MCF 10A (cell line): Measurements from ENCODE around the gene TPGS1. TPM values are rescaled to one million over a fixed set of nuclear protein-coding genes. Genes with fewer than 3 reads are reported as not detected.
A peak's percentile ranks its signal among the peaks of the same experiment; 100 is the strongest.

Experiments
- BruUV-seq: library from RNA; stranded (reverse); fragments of 400-500 nt; replicated peaks from 2 replicates; lab custom pipeline; 2021; lab: Mats Ljungman, UMichigan
- CTCF ChIA-PET: fragments of 300-600 bp; sonication (Branson Sonifier 250); formaldehyde crosslinking; extraction: SDS; loops from one replicate; lab custom pipeline; 2021; ENCODE audit warnings: antibody characterized with exemption, inconsistent platforms; lab: Yijun Ruan, JAX
- POLR2A ChIA-PET: fragments of 300-600, 350-650 bp; sonication (Branson Sonifier 250); formaldehyde crosslinking; extraction: SDS; loops from one replicate; lab custom pipeline; 2020; ENCODE audit warnings: antibody characterized with exemption, inconsistent platforms; lab: Yijun Ruan, JAX
- DNase-seq: peaks from one replicate; pipeline ENCODE4 v3.0.0-alpha.2; 2018; ENCODE audit not compliant: unreplicated experiment
- H3K27ac Mint-ChIP-seq: one replicate; pipeline ENCODE4 v1.8.0; 2022; ENCODE audit warnings: mild to moderate bottlenecking, low read depth, mixed read lengths; ENCODE audit not compliant: unreplicated experiment
- H3K27me3 Mint-ChIP-seq: one replicate; pipeline ENCODE4 v1.8.0; 2022; ENCODE audit warnings: mixed read lengths; ENCODE audit not compliant: insufficient read depth, unreplicated experiment
- H3K36me3 Mint-ChIP-seq: one replicate; pipeline ENCODE4 v1.8.0; 2022; ENCODE audit warnings: mild to moderate bottlenecking, moderate library complexity, mixed read lengths; ENCODE audit not compliant: insufficient read depth, unreplicated experiment
- H3K4me1 Mint-ChIP-seq: one replicate; pipeline ENCODE4 v1.8.0; 2022; ENCODE audit warnings: mixed read lengths; ENCODE audit not compliant: insufficient read depth, unreplicated experiment
- H3K4me3 Mint-ChIP-seq: one replicate; pipeline ENCODE4 v1.8.0; 2022; ENCODE audit warnings: mild to moderate bottlenecking, moderate library complexity, mixed read lengths; ENCODE audit not compliant: unreplicated experiment
- H3K9me3 Mint-ChIP-seq: one replicate; pipeline ENCODE4 v1.8.0; 2022; ENCODE audit warnings: mixed read lengths; ENCODE audit not compliant: unreplicated experiment
- CTCF ChIP-seq: fragments of 200-600 bp; IDR thresholded peaks from one replicate; pipeline ENCODE4 v1.8.0; 2022; ENCODE audit warnings: antibody characterized with exemption, mild to moderate bottlenecking; ENCODE audit not compliant: unreplicated experiment
- intact Hi-C: fragments of 100-400 bp; cut with micrococcal nuclease; formaldehyde crosslinking; loops from 2 replicates; pipeline ENCODE4 v1.14.1; 2022
- total RNA-seq: library from RNA; stranded (reverse); gene quantifications from 2 replicates; pipeline ENCODE4 v1.2.3, GENCODE V29; 2022

TPGS1 gene
- total RNA-seq, 1 experiment from 2014 or later: 11.9 TPM

GRCh38 chr19:525029-525428, 17.7 kb downstream of the TPGS1 start:
- H3K4me3 Mint-ChIP-seq: no peak overlapping the region
- no TSS peak for BruUV-seq
- no peaks in the 10 kb centered on the region for H3K9me3 Mint-ChIP-seq
- H3K36me3 Mint-ChIP-seq: peaks cover 7% of the 10 kb centered on the region
- no peaks in the 10 kb centered on the region for H3K27me3 Mint-ChIP-seq
- ChIA-PET CTCF (no interaction called here), POLR2A (no interaction called here)
- TF ChIP-seq CTCF: no peak
- no peak overlapping the region for H3K27ac Mint-ChIP-seq
- H3K4me1 Mint-ChIP-seq: no peaks in the 10 kb centered on the region
- DNase-seq: no peak
- intact Hi-C loops: no loop called here

- Mint-ChIP-seq H3K36me3 (peaks cover 4% of the 10 kb centered on the region), H3K27me3 (no peaks in the 10 kb centered on the region), H3K27ac (no peak overlapping the region), H3K4me1 (no peaks in the 10 kb centered on the region), H3K4me3 (no peak overlapping the region), H3K9me3 (no peaks in the 10 kb centered on the region)
- POLR2A ChIA-PET: no interaction called here
- CTCF ChIA-PET: interaction anchor here (0.6 kb wide), 1 partner anchor 15 kb away, joined by 6 read pairs; no protein-coding TSS in a partner anchor
- no peak for TF ChIP-seq CTCF
- no TSS peak for BruUV-seq
- DNase-seq: no peak
- intact Hi-C loops: no loop called here
Measured at GRCh38 chr19:525857-526419, 18.6 kb downstream of the TPGS1 start.

- Mint-ChIP-seq H3K27me3 (no peaks in the 10 kb centered on the region), H3K4me1 (peaks cover 4% of the 10 kb centered on the region), H3K36me3 (no peaks in the 10 kb centered on the region), H3K27ac (no peak overlapping the region), H3K9me3 (no peaks in the 10 kb centered on the region), H3K4me3 (peak overlapping the region; percentile 74)
- no peak for DNase-seq
- no peak for TF ChIP-seq CTCF
- intact Hi-C loops: no loop called here
- POLR2A ChIA-PET: interaction anchor here (0.6 to 6.5 kb wide), 7 partner anchors 9 to 1104 kb away, joined by 3 to 110 read pairs (median 13); partner anchors contain the start of genes BSG, TPGS1 and WDR18
- BruUV-seq: TSS peak; percentile 71
- CTCF ChIA-PET: interaction anchor here (1.2 kb wide), 1 partner anchor 19 kb away, joined by 5 read pairs; no protein-coding TSS in a partner anchor
Measured at GRCh38 chr19:530134-531008, 23.1 kb downstream of the TPGS1 start.
